IMR-90 (cell line): ENCODE results near the gene AADACL3. TPM values are rescaled to one million over a fixed set of nuclear protein-coding genes. Genes with fewer than 3 reads are reported as not detected.

Experiments
- ATAC-seq: fragments of 200-7000 bp; cut with Tn5 transposase; 2 replicates; pipeline ENCODE4 v1.9.1; 2020; ENCODE audit warnings: low read depth, mild to moderate bottlenecking, moderate library complexity
- BruUV-seq: library from RNA; stranded (reverse); fragments of 400-500 nt; replicated peaks from 2 replicates; lab custom pipeline; 2021; lab: Mats Ljungman, UMichigan
- CTCF ChIA-PET: fragments of 300-600 bp; formaldehyde crosslinking; extraction: SDS; loops from one replicate; lab custom pipeline; 2021; ENCODE audit warnings: antibody characterized with exemption; lab: Yijun Ruan, JAX
- POLR2A ChIA-PET: fragments of 300-600 bp; sonication (Branson Sonifier 250); formaldehyde crosslinking; loops from one replicate; lab custom pipeline; 2022; ENCODE audit warnings: antibody characterized with exemption; ENCODE audit not compliant: unreplicated experiment; lab: Charles Lee
- DNase-seq: peaks from one replicate; pipeline ENCODE4 v3.0.0; 2013
- H2AFZ ChIP-seq: replicated peaks from 2 replicates; pipeline ENCODE3; 2013; ENCODE audit warnings: low read length, mild to moderate bottlenecking; ENCODE audit not compliant: poor library complexity
- H2AK5ac ChIP-seq: 2 replicates; pipeline ENCODE4 v1.6.1; 2013; ENCODE audit warnings: low read depth, low read length, inconsistent platforms
- H2AK9ac ChIP-seq: replicated peaks from 2 replicates; pipeline ENCODE3; 2013; ENCODE audit warnings: mild to moderate bottlenecking, low read depth, low read length, moderate library complexity; ENCODE audit not compliant: poor library complexity
- H2BK120ac ChIP-seq: 2 replicates; pipeline ENCODE4 v1.6.1; 2013; ENCODE audit warnings: low read depth, low read length, inconsistent platforms
- H2BK15ac ChIP-seq: 3 replicates; pipeline ENCODE4 v1.6.1; 2013; ENCODE audit warnings: low read depth, low read length, inconsistent platforms
- H2BK20ac ChIP-seq: 2 replicates; pipeline ENCODE4 v1.6.1; 2013; ENCODE audit warnings: low read depth, mild to moderate bottlenecking, inconsistent platforms, low read length, moderate library complexity
- H2BK5ac ChIP-seq: 2 replicates; pipeline ENCODE4 v1.6.1; 2013; ENCODE audit warnings: mild to moderate bottlenecking, low read depth, low read length, inconsistent platforms; ENCODE audit not compliant: poor library complexity, severe bottlenecking
- H3K14ac ChIP-seq: replicated peaks from 2 replicates; pipeline ENCODE4 v1.6.1; 2013; ENCODE audit warnings: low read depth, low read length, inconsistent platforms
- H3K18ac ChIP-seq: 2 replicates; pipeline ENCODE4 v1.6.1; 2013; ENCODE audit warnings: low read depth, low read length, control low read depth
- H3K23ac ChIP-seq: 2 replicates; pipeline ENCODE4 v1.6.1; 2013; ENCODE audit warnings: low read depth, low read length, inconsistent platforms
- H3K27ac ChIP-seq: 2 replicates; pipeline ENCODE4 v1.5.1; 2013; ENCODE audit warnings: mild to moderate bottlenecking, control low read depth, low read length; ENCODE audit not compliant: insufficient read depth
- H3K27me3 ChIP-seq: 2 replicates; pipeline ENCODE4 v1.6.1; 2013; ENCODE audit warnings: low read length; ENCODE audit not compliant: control insufficient read depth, insufficient read depth
- H3K36me3 ChIP-seq: 2 replicates; pipeline ENCODE4 v1.6.1; 2013; ENCODE audit warnings: low read length, mixed read lengths; ENCODE audit not compliant: control insufficient read depth, insufficient read depth
- H3K4ac ChIP-seq: 2 replicates; pipeline ENCODE4 v1.6.1; 2013; ENCODE audit warnings: low read depth, low read length, inconsistent platforms
- H3K4me1 ChIP-seq: 2 replicates; pipeline ENCODE4 v1.6.1; 2013; ENCODE audit warnings: low read length, mixed read lengths; ENCODE audit not compliant: control insufficient read depth, insufficient read depth
- H3K4me2 ChIP-seq: 2 replicates; pipeline ENCODE4 v1.6.1; 2013; ENCODE audit warnings: low read depth, mild to moderate bottlenecking, control low read depth, low read length, moderate library complexity
- H3K4me3 ChIP-seq: 2 replicates; pipeline ENCODE4 v1.5.1; 2013; ENCODE audit warnings: low read depth, mild to moderate bottlenecking, control low read depth, low read length, moderate library complexity; ENCODE audit not compliant: insufficient read depth
- H3K56ac ChIP-seq: 2 replicates; pipeline ENCODE4 v1.6.1; 2013; ENCODE audit warnings: low read length, inconsistent platforms; ENCODE audit not compliant: insufficient read depth; ENCODE audit errors: extremely low read depth
- H3K79me1 ChIP-seq, 2 experiments: 2 replicates each; pipeline ENCODE4 v1.6.1; 2013; ENCODE audit warnings: low read length in 2 of 2, inconsistent platforms in 1 of 2, low read depth in 1 of 2
- H3K9ac ChIP-seq: 2 replicates; pipeline ENCODE4 v1.6.1; 2013; ENCODE audit warnings: low read depth, low read length, control low read depth
- H3K9me1 ChIP-seq: 2 replicates; pipeline ENCODE4 v1.6.1; 2013; ENCODE audit warnings: low read length, inconsistent platforms; ENCODE audit not compliant: insufficient read depth
- H3K9me3 ChIP-seq: 2 replicates; pipeline ENCODE4 v1.6.1; 2013; ENCODE audit warnings: low read length; ENCODE audit not compliant: control insufficient read depth, insufficient read depth
- H4K20me1 ChIP-seq: 2 replicates; pipeline ENCODE4 v1.6.1; 2013; ENCODE audit warnings: low read length, inconsistent platforms; ENCODE audit not compliant: insufficient read depth
- H4K5ac ChIP-seq: 2 replicates; pipeline ENCODE4 v1.6.1; 2013; ENCODE audit warnings: mild to moderate bottlenecking, low read depth, low read length, control low read depth
- H4K8ac ChIP-seq, 2 experiments: 2 replicates each; pipeline ENCODE4 v1.6.1; 2013; ENCODE audit warnings: low read depth in 2 of 2, low read length in 2 of 2, control low read depth in 1 of 2, inconsistent platforms in 1 of 2
- H4K91ac ChIP-seq: 2 replicates; pipeline ENCODE4 v1.6.1; 2013; ENCODE audit warnings: low read depth, low read length, inconsistent platforms; ENCODE audit not compliant: insufficient read depth
- BHLHE40 ChIP-seq: fragments of 150-350 bp; IDR thresholded peaks from 2 replicates; pipeline ENCODE4 v1.6.1; 2016; ENCODE audit warnings: mild to moderate bottlenecking, low read depth, low read length
- CHD1 ChIP-seq: IDR thresholded peaks from 2 replicates; pipeline ENCODE4 v1.6.1; 2012; ENCODE audit warnings: low read depth, low read length, improper control_type of control experiment
- FOS ChIP-seq: fragments of 150-350 bp; IDR thresholded peaks from 2 replicates; pipeline ENCODE4 v1.6.1; 2016; ENCODE audit warnings: low read depth, low read length
- MXI1 ChIP-seq: IDR thresholded peaks from 2 replicates; pipeline ENCODE4 v1.6.1; 2012; ENCODE audit warnings: low read depth, mild to moderate bottlenecking, low read length, moderate library complexity, borderline replicate concordance
- NFE2L2 ChIP-seq: fragments of 150-350 bp; IDR thresholded peaks from 2 replicates; pipeline ENCODE4 v1.6.1; 2016; ENCODE audit warnings: low read depth, mild to moderate bottlenecking, low read length
- POLR2A ChIP-seq: IDR thresholded peaks from 2 replicates; pipeline ENCODE4 v1.6.1; 2012; ENCODE audit warnings: mild to moderate bottlenecking, low read depth, low read length
- WGBS, 2 experiments: methylation state at CpG; one replicate each; pipeline versions ENCODE4 v1.1.5 to v1.1.7; 2013; ENCODE audit warnings: missing lambda C conversion rate in 2 of 2; ENCODE audit not compliant: insufficient read length in 1 of 2; ENCODE audit errors: extremely low coverage in 2 of 2; 5-methylcytosine and 5-hydroxymethylcytosine counted together
- dilution Hi-C: fragments of 300-500 bp; cut with HindIII; formaldehyde crosslinking; loops from one replicate; pipeline ENCODE4 v1.14.3; 2018; ENCODE audit warnings: low sequenced_read_pairs; ENCODE audit not compliant: unreplicated experiment
- in situ Hi-C: fragments of 300-500 bp; cut with MboI; formaldehyde crosslinking; loops from 3 replicates; pipeline ENCODE4 v1.14.3; 2019; ENCODE audit warnings: low sequenced_read_pairs, inconsistent platforms, mixed read lengths
- intact Hi-C: fragments of 100-400 bp; cut with micrococcal nuclease; formaldehyde crosslinking; loops from 2 replicates; pipeline ENCODE4 v1.10.0; 2022
- polyA plus RNA-seq, 3 experiments: library from polyadenylated mRNA; depleted of rRNA; stranded (reverse); fragments of >200 nt; gene quantifications; 2 replicates each; pipeline ENCODE4 v1.2.3, GENCODE V29; 2012; ENCODE audit warnings: low replicate concordance in 1 of 3
- total RNA-seq: library from RNA; depleted of rRNA; stranded (reverse); fragments of >200 nt; gene quantifications from 2 replicates; pipeline ENCODE4 v1.2.3, GENCODE V29; 2012

AADACL3 gene
- total and polyA plus RNA-seq, 2 of the 4 experiments (the other 2 are of a cell fraction), result not detected

GRCh38 chr1:12769031-12769430 is 53.1 kb downstream of the AADACL3 start:
- no peak overlapping the region for H4K5ac ChIP-seq
- no peak overlapping the region for H4K91ac ChIP-seq
- no peak overlapping the region for H3K14ac ChIP-seq
- no TSS peak for BruUV-seq
- in situ Hi-C loops (no loop called here), intact Hi-C loops (no loop called here), dilution Hi-C loops (no loop called here)
- POLR2A ChIA-PET, result no interaction called here
- no peak overlapping the region for H2AK9ac ChIP-seq
- H2AK5ac ChIP-seq, result no peak overlapping the region
- H3K56ac ChIP-seq, result no peak overlapping the region
- H3K4me1 ChIP-seq, result no peaks in the 10 kb centered on the region
- no peak overlapping the region for H2BK20ac ChIP-seq
- CTCF ChIA-PET, result no interaction called here
- no peak overlapping the region for H3K4me2 ChIP-seq
- no peak for DNase-seq
- H3K4me3 ChIP-seq, result no peak overlapping the region
- H2AFZ ChIP-seq, result no peak overlapping the region
- H2BK5ac ChIP-seq, result no peak overlapping the region
- peaks cover 25% of the 10 kb centered on the region; the same call in 1 of the 2 replicates for H3K9me3 ChIP-seq
- no peaks in the 10 kb centered on the region for H3K9me1 ChIP-seq
- H4K8ac ChIP-seq, result no peak overlapping the region
- no peak overlapping the region for H2BK120ac ChIP-seq
- no peak overlapping the region for H3K23ac ChIP-seq
- no peaks in the 10 kb centered on the region for H3K27me3 ChIP-seq
- no peak overlapping the region for H2BK15ac ChIP-seq
- no peaks in the 10 kb centered on the region for H3K36me3 ChIP-seq
- H3K4ac ChIP-seq, result no peak overlapping the region
- H3K18ac ChIP-seq, result no peak overlapping the region
- H4K20me1 ChIP-seq, result no peaks in the 10 kb centered on the region
- H3K27ac ChIP-seq, result no peak overlapping the region
- ATAC-seq, result no peak
- TF ChIP-seq MXI1, result no peak
- TF ChIP-seq CHD1, result no peak
- no peak for TF ChIP-seq BHLHE40
- TF ChIP-seq NFE2L2, result no peak
- no peak for TF ChIP-seq FOS
- no peak for TF ChIP-seq POLR2A
- no peak overlapping the region for H3K9ac ChIP-seq
- no peaks in the 10 kb centered on the region for H3K79me1 ChIP-seq
- WGBS, 2 experiments, result no CpG with 5 or more reads among the region's 2 CpGs
